NAMALWA (cell line): ENCODE measurements around the gene LCN9.
"Not testable (repeated sequence)": the region's sequence is repeated elsewhere in the genome, so short reads cannot be mapped to it uniquely, and the experiment has no call there.

Experiments
- DNase-seq: peaks from one replicate; pipeline ENCODE4 v3.0.0-alpha.2; 2015; ENCODE audit warnings: low spot score

The LCN9 gene

DNA sequence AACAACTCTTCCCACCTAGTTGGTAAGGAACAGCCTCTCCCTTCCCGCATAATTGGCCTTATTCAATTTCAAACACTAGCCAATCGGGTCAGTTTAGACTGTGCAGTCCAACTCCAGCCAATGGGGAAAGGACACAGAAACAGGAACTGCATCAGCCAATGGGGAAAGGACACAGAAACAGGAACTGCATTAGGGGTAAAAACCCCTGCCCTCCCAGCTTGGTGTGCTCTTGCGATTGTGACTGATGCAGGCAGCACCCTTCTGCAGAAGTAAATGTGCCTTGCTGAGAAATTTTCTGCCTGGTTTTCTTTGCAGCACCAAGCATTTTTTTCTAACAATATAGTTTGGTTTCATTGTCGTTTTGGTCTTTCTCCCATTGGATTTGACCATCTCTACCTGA is 15.2 kb upstream of the LCN9 start:
- DNase-seq = peak; percentile 19

DNA sequence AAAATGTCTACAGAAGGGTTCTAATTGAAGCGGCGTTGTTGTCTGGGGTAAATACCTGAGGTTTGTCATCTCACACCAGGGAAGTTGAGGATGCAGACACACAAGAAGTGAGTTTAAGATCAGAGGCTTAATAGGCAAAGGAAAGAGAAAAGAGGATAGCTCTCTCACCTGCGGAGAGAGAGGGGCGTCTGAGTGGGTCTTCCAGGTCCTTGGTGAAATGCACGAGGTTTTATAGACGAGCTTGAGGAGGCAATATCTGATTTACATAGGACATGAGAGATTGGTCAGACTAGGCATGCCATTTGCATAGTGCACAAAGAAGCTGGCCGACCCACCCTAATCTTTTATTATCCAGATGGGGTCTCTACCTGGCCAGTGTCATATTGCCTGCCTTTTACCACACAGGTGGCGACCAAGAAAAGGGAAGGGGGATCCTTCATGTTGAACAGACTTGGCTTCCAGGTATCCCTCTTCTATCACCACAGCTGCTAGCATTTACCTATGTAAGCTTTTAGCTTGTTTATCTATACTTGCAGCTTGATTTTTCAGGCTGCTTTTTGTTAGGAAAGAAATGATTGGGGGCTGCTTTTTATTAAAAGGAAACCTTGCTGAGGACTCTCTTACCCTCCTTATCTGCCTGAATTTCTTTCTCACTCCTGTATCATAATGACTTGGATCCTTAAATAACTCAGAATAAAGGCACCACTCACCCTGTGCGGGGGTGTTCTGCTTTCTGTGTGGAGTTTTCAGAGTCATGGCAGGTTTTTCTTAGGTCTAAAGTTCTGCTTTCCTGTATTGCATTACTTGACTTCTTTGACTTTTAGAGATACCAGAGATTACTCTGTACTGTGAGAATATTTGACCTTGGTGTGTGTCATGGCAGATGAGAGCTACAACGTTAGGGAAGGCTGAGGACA is 14.4 kb upstream of the LCN9 start:
- DNase-seq = no peak

DNA sequence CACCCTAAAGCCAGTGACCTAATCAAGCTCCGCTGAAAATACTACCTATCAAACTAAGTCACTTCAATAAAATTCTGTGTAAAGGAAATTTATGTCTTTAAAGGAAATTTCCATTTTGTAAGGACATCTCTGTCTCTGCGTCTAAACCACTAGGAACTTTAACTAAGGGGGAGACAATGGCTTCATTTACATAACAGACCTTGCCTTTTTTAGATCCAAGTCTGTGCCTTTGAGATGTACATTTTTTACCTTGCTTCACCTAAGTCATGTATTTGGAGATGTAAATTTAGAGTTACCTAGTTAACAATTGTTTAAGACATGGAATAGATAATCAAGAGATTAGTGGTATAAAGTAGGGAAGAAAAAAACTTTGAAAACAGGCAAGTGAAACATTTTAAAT is 13.6 kb upstream of the LCN9 start:
- no peak for DNase-seq

DNA sequence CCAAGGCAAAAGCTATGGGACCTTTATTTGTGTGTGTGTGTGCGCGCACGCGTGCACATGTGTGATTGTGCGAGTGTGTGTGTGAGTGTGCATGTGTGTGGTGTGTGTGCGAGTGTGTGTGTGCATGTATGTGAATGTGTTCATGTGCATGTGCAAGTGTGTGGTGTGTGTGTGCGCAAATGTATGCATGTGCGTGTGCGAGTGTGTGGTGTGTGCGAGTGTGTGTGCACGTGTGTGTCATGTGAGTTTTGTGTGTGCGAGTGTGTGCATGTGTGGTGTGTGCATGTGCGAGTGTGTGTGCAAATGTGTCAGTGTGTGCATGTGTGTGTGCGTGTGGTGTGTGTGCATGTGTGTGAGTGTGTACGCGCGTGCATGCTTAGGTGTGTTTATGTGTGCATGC is 12.7 kb upstream of the LCN9 start:
- DNase-seq = no peak

DNA sequence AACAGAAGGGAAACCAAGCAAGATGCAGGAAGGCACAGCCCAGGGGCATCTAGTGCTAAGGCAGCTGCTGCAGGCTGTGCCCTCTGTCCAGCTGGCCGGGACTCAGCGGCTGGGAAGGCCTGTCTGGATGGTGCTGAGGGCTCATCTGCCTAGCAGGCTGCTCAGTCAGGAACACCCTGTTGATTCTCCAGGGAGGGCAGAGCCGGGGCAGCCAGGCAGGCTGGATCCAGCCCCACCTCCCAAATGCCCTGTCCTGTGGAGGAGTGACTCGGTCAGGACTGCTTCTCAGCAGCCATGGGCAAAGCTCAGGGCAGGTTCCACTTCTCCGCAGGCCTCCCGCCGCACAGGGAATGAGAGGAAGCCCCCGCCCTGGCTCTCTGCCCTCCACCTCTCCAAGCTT is 7.8 kb upstream of the LCN9 start:
- DNase-seq = no peak

DNA sequence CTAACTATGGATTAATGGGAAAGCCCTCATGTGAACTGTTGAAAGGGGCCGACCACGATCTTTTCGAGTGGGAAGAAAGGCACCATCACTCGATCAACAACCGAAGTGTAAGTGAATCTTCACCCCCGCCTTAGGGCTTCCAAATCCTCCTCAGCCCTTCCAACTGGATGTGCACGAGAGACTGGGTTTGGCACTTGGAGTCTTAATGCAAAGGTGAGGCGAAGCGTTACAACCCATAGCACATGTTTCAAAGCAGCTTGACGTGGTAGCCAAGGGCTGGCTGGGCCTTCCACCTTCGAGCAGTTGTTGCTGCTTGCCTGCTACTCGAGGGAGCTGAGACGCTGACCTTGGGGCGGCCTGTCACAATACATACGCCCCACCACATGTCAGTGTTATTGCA is 5.7 kb upstream of the LCN9 start:
- DNase-seq = no peak

DNA sequence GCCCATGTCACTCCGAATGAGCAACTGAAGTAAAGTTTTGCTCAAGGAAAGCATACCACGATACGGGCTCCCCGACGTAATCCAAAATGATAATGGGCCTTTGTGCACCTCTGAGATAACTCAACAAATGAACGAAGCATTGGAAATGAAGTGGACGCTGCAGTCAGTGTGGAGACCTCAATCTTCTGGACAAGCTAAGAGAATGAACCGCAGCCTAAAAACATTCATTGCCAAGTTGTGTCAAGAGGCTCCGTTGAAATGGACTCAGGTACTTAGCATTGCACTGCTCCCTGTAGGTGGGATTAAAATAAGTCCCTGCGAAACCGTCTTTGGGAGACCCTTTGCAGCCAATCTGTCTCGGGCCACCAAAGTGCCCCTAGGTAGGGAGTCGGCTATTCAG is 3.9 kb upstream of the LCN9 start:
- DNase-seq = no peak

DNA sequence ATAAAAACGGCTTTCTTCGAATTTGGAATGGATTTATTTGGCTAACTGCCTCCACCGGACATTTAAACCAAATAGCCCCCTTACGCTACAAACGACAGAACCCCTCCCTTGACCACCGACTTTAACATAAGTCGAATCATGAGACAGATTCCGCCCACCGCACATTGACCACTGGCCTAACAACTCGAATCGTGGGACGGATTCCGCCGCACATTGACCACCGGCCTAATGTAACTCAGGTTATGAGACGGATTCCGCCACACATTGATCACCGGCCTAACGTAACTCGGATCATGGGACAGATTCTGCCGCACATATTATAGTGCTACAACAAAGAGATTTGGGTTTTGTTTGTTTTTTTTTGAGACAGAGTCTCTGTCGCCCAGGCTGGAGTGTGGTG is 2.7 kb upstream of the LCN9 start:
- no peak for DNase-seq

DNA sequence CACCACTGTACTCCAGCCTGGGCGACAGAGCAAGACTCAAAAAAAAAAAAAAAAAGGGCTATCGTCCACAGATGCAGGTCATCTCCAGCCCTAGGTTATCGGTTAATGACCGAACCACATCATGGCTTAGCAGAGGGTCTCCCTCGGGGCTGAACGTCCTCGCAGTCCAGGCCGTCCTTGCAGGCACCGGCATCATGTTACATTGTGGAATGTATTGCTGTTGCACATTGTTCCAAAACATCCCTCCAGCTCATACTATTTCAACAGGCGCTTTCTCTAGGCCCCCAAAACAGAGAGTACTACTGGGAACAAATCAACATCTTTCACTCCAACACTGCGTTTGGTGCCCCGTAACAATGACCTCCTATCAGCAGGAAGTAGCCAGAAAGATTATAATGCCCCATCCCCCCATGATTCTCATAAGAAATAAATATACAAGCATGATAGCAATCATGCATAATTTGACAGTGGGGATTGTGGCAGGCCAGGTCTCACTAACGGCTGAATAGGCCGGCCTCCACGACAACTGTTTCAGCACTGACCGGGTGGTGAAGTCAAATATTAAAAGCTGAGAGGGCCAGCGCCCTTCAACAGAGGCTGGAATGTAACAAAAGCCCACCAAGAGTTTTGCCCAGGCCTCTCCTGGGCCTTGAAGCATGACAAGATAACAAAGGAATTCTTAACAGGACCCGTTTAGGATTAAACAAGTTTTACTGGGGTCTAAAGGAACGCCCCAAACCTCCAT is 1.1 kb upstream of the LCN9 start:
- DNase-seq = no peak

DNA sequence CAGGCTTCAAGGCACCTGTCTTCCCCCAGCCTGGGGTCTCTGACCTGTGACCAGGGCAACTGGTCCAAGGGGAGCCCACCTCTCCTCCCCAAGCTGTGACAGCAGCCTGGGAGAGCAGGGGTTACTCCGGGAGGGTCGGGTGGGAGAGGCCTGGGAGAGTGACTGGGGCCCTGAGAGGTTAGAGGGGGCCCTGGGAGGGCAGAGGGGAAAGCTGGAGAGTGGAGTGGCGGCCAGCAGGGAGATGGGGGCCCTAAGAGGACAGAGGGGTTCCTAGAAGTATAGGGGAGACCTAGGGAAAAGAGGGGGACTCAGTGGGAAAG is 302 bp downstream of the LCN9 start:
- DNase-seq = no peak

DNA sequence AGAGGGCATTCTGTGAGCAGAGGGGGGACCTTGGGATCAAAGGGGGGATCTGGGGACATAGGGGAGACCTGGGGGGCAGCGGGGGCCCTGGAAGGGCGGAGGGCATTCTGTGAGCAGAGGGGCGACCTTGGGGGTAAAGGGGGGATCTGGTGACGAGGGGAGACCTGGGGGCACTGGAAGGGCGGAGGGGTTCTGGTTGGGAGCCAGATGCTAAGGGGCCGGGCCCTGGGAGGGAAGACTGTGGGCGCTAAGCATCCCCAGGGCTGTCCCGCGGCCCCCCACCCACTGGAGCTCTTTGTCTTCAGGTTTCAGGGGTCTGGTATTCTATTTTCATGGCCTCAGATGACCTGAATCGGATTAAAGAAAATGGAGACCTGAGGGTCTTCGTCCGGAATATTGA is 748 bp downstream of the LCN9 start:
- no peak for DNase-seq

DNA sequence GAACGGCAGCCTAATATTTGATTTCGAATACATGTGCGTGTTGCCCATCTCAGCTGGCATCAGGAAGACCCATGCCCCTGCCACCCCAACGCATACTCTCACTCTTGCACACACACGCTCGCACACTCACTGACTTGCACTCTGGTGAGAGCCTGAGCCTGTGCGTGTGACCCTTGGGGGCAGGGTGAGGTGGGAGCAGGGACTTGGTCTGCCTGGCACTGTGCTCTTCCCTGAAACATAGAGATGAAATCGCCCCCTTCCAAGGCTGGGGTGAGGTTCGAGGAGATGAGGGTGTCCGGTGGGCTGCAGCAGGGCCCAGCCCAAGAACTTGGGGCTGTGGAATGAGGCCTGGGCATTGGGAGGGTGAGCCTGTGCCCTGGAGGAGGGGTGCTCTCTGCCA is 1.2 kb downstream of the LCN9 start:
- no peak for DNase-seq

DNA sequence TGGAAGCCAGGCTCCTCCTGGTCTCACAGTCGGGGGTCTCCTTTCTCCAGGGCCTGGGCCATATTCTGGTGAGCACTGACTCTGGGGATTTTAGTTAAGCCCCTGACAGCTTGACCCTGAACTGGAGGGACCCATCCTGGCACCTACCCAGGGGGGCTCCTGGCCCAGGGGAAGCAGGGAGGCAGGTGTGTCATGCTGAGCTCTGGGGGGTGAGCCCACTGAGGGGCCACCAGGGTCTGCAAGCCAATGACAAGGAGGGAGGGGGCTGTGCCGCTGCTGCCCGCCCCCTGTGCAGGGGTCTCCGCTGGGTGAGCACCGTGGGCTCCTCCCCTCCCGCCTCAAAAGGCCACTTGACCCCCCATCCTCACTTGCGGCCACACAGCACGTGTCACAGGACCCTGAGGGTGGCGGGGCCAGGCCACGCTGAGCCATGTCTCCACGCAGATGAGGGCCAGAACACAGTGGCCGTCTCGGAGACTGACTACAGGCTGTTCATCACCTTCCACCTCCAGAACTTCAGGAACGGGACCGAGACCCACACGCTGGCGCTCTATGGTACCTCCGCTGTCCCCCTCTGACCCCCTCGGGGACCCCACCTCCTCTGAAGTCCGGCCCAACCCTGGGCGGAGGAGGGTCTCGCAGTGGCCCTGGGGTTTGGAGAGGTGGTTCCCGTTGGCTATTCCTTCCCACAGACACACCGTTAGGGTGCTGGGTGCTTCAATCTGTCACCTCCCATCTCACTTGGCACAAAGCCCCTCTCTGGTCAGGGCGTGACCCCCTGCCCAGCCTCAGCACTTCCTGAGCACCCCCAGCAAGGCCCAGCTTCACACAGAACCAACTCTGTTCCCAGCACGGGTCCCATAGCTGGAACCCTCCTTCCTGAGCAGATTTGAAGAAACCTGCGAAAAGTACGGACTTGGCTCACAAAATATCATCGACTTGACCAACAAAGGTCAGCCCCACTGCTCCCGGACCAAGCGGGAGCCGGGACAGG is 2.0 kb downstream of the LCN9 start:
- DNase-seq = no peak

DNA sequence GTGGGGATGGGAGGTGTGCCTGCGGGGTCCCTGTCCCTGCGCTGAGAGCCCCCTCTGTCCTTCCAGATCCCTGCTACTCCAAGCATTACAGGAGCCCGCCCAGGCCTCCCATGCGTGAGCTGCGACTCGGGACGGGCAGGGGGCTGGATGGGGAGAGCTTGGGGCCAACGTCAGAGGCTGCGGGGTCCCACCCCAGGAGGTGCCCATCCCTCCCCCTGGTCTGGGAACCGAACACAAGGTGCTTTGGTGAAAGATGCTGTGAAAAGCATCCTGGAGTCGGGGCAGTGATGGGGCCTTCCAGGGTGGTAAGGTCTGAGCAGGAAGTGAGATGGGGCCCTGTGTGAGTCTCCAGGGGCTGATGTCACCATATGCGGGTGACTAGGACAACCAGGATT is 2.7 kb downstream of the LCN9 start:
- no peak for DNase-seq

DNA sequence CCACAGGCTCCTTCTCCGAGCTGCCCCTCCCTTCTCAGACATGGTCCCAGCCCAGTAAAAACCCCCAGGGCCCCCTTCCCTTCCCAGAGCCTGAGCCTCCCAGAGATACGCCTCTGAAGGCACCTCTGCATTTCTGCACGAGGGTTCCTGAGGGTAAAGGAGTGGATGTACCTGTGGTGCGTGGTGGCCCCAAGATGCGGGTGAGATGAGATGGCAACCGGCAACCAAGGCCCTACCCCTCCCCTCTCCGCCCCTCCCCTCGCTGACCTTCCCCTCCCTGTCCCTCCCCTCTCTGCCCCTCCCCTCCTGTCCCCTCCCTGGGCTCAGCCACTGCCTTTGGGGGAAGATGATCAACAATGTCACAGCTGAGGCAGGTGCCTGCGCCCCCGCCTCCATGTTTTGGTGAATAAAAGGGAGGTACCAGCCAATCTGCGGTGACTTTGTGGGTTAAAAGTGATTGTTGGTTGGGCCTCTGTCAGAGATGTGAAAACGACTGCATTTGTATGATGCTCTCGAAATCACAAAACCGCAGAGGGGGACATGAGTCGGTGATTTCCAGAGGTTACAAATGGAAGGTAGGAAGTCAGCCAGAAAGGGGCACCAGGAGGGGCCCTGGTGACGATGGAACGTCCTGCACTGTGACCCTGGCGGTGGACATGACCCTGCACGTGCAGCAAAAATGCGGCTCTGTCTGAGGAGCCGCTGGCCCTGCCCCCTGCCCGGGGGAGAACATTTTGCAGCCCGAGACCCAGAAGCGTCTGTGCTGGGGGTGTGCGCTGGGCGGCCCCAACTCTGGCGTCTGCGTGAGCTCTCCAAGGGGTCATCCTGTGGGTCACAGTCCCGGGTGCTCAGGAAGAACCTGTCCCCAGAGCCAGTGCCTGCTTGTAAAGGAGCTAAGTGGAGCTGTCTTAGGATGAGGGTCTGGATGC is 3.7 kb downstream of the LCN9 start:
- DNase-seq = no peak

DNA sequence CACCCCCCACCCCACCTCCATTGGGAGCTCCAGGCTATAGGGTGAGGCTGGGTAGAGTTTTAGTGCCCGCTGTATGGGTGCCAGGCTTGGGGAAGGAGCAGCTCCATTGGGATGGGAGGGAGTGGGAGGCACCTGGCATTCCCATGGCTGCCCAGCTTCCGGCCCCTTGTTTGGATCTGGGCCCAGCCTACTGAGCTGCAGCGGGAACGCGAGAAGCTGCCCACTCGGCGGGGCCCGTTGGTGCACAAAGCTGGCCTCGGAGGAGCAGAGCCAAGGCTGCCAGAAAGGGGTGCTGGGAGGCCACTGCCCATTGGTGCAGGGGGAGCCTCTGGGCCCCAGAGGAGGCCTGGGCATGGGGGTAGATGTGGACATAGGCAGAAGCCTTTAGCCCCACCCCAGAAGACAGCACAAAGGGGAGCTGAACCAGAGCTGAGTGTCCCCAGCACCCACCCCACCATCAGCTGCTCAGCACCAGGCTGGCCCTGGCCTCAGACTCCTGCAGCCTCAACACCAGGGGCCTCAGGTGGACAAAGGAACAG is 4.4 kb downstream of the LCN9 start:
- DNase-seq = no peak

DNA sequence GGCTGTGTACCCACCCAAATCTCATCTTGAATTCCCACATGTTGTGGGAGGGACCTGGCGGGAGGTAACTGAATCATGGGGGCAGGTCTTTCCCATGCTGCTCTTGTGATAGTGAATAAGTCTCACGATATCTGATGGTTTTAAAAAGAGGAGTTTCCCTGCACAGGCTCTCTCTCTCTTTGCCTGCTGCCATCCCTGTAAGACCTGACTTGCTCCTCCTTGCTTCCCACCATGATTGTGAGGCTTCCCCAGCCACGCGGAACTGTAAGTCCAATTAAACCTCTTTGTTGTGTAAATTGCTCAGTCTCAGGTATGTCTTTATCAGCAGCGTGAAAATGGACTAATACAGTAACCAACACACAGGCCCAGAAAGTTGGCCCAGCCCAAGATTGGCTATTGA is 5.9 kb downstream of the LCN9 start:
- not testable (repeated sequence) for DNase-seq

DNA sequence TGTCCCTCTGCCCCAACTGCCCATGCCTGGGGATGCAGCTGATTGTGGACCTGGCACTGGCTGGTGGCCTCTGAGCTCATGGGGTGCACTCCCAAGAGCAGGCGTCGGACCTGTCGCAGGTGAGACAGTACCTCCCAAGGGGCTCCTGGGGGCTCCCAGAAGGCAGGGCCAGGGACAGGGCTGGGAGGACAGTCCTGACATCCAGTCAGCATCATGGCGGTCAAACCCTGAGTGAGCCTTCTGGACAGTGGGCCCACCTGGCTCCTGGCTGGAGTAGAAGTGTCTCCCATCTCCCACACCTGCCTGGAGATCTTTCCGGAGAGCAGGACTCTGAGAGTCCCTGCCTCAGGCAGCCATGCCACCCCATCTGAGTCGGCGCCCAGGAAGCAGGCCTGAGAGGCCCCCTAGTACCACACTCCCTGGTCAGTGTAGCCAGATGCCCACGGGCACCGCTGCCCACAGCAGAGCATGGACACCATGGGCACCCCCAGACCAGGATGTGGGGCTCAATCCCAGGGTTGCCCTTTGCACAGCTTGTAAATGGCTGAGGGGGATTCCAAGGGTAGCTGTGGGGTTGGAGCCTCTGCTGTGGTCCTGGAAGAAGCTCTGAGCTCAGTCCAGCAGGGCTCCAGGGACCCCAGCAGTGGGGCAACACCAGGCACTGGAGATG is 6.6 kb downstream of the LCN9 start:
- DNase-seq = no peak

DNA sequence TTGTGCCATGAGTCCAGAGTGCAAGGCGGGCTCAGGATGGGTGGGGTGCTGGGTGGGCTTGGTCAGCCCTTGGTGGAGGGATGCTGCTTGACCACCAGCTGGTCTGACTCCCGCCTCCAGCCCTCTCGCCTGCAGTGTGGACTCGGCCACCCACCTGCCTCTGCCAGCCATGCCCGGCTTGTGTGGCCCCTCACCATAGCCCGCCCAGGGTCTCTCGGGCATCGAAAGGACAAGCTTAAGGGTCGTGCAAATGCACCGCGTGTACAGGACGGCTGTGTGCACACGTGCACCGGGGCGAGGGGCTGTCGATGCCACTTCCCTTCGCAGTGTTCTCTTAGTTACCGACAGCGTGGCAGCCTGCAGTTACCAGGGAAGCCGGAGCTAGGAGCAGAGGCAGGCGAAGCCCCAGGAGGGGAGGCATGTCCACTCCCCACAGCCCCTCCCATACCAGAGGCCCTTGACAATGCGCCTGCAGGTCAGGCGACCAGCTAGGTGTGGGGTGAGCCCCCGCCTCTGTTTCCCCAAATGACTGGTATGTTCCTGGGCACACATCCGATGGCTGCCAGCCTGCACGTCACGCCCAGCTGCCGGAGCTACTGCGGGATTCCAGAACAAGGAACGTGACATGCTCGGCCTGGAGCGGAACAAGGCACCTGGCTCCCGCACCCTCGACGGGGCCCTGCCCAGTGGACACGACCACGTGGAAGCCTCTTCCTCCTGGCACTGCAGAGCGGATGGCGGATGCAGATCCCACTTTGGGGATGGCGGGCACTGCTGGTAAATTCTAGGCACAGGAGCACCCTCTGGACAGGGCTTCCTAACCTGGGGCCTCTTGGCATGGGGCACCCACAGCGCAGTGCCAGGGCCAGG is 7.8 kb downstream of the LCN9 start:
- no peak for DNase-seq
